Transverse colon (tissue), 4 donors: ENCODE measurements around the gene SLX4.

Experiments used
- POLR2AphosphoS5 ChIP-seq, 3 donors: sonication (generic); formaldehyde crosslinking; IDR thresholded peaks; one replicate each; pipeline ENCODE4 v1.6.1; 2016; ENCODE audit warnings: antibody characterized with exemption in 3 of 3
- TF ChIP-seq, protein P1 (sequence below), 5 experiments: fragments of 200-600 bp in 3 of 5; fragments of 450-650 bp in 2 of 5; sonication (generic) in 3 of 5; IDR thresholded peaks; 1 replicate in 2 of 5; 2 replicates in 3 of 5; pipeline ENCODE4 v1.5.1; 2016 to 2017; ENCODE audit warnings: antibody characterized with exemption in 5 of 5, inconsistent platforms in 3 of 5, mild to moderate bottlenecking in 2 of 5, moderate library complexity in 1 of 5

DNA sequence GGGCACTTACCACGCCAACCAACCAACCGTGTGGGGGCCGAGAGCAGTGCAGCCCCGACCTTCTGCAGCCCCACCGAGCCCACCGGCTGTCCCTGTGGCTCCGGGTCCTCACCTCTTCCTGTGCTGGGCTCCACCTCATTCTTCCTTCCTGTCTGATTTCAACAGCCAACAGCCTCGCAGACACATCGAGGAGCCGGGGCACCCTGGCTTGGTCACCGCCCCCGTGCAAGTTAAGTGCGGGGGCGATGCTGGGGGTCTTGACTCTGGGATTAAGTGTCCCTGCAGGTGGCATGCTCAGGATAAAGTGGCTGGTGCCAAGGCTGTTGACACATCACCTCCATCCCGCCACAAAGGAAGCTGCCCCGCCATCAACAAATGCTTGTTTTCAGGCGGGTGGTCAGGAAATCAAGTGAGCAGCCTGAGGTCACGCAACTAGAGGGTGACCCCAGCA is 34.1 kb downstream of the SLX4 start, which contains the start of gene NLRC3:
- TF ChIP-seq, protein P1, sequence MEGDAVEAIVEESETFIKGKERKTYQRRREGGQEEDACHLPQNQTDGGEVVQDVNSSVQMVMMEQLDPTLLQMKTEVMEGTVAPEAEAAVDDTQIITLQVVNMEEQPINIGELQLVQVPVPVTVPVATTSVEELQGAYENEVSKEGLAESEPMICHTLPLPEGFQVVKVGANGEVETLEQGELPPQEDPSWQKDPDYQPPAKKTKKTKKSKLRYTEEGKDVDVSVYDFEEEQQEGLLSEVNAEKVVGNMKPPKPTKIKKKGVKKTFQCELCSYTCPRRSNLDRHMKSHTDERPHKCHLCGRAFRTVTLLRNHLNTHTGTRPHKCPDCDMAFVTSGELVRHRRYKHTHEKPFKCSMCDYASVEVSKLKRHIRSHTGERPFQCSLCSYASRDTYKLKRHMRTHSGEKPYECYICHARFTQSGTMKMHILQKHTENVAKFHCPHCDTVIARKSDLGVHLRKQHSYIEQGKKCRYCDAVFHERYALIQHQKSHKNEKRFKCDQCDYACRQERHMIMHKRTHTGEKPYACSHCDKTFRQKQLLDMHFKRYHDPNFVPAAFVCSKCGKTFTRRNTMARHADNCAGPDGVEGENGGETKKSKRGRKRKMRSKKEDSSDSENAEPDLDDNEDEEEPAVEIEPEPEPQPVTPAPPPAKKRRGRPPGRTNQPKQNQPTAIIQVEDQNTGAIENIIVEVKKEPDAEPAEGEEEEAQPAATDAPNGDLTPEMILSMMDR (IDR thresholded peaks at IDR 0.05): no peak
- no peak for TF ChIP-seq POLR2AphosphoS5 (IDR thresholded peaks at IDR 0.05)
